Stimulated activated naive CD4-positive, alpha-beta T cell treated with Interleukin-2 at 50 U/mL for 16 hours (primary cell): ENCODE measurements around the gene GLRA3.

Experiments used
- DNase-seq: peaks from one replicate; lab custom pipeline; 2025; lab: John Stamatoyannopoulos, UW

GLRA3 gene

GRCh38 chr4:174593701-174594100, 235.3 kb downstream of the GLRA3 start:
- no peak for DNase-seq

- no peak for DNase-seq
Observed at GRCh38 chr4:174592985-174593335, 236.1 kb downstream of the GLRA3 start.

DNA sequence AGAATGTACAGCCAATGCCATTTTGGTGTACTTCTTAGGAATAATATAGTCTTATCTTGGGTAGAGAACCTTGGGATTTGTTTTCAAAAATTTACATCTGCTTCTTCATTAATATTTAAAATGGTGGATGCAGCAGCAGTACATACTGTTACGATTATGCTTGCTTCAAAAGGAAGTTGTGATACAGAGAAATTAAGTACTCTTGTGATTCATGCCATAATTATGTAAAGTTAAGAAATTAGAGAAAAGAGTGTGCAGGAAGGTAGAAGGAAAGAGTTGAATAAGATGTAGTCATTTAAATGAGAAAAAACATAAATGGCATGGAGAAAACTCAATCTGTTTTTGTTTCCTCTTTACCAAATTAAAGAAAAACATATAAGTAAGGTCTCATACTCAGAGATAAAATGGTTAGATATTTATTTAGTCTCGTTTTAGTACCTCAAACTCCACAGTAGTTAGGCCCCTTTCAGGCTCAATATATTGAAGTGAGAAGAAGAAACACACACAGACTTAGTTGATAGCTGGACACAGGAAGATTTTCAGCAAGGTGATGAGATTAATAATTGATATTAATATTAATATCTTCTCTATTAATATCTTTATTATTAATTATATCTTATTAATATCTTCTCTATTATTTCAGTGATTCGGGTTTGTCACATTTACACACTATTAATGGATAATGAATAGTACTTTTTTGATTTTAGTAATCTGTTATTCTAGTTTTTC, 236.6 kb downstream of the GLRA3 start:
- DNase-seq, result no peak

- no peak for DNase-seq
Observed at GRCh38 chr4:174591243-174592021, 237.6 kb downstream of the GLRA3 start.

DNA sequence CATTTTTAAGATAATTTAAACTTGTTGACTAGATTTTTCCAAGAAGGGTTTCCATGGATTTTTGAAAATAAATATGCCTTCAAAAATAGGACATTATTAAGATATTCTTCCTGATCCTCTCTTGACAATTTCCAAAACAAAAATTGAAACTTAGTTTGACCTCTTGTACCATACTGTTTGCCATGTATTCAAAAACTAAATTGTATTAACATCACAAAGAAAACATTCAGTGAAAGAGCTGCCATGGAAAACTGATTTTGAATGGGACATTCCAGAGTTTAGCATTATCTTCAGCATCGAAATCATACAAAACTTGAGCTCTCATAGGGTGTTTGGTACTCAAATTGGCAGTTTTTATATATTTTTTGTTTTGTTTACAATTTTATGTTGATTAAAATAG, 238.7 kb downstream of the GLRA3 start:
- DNase-seq, result no peak
